Esophagus muscularis mucosa (tissue), 4 donors: Measurements from ENCODE around the gene ASB1. TPM values are rescaled to one million over a fixed set of nuclear protein-coding genes. Genes with fewer than 3 reads are reported as not detected.

Experiments used
- DNase-seq: peaks from one replicate; pipeline ENCODE4 v3.0.0-alpha.2; 2017; ENCODE audit errors: extremely low spot score
- H3K27ac ChIP-seq, 4 donors: fragments of 200-600 bp; sonication (generic); replicated peaks in 1 of 4; 1 replicate in 3 of 4; 2 replicates in 1 of 4; pipeline ENCODE4 v1.5.1; 2016 to 2019; ENCODE audit warnings: mild to moderate bottlenecking in 1 of 4
- H3K27me3 ChIP-seq, 4 donors: fragments of 200-600 bp; sonication (generic); one replicate each; pipeline versions ENCODE4 v1.5.1 to v1.6.0; 2016 to 2019
- H3K36me3 ChIP-seq, 4 donors: fragments of 200-600 bp; sonication (generic); one replicate each; pipeline ENCODE4 v1.5.1; 2016 to 2019
- H3K4me1 ChIP-seq, 4 donors: fragments of 200-600 bp; sonication (generic); one replicate each; pipeline ENCODE4 v1.5.1; 2016 to 2019
- H3K4me3 ChIP-seq, 4 donors: fragments of 200-600 bp; sonication (generic); 1 replicate in 2 of 4; 2 replicates in 2 of 4; pipeline ENCODE4 v1.5.1; 2016 to 2019; ENCODE audit warnings: mild to moderate bottlenecking in 4 of 4, moderate library complexity in 1 of 4
- H3K9me3 ChIP-seq, 4 donors: fragments of 200-600 bp; sonication (generic); 1 replicate in 3 of 4; 2 replicates in 1 of 4; pipeline ENCODE4 v1.5.1; 2016 to 2019
- EP300 ChIP-seq: sonication (generic); formaldehyde crosslinking; IDR thresholded peaks from one replicate; pipeline ENCODE4 v1.6.1; 2017; ENCODE audit warnings: antibody characterized with exemption
- POLR2A ChIP-seq: fragments of 450-650 bp; IDR thresholded peaks from one replicate; pipeline ENCODE4 v1.6.1; 2017; ENCODE audit warnings: antibody characterized with exemption, moderate library complexity, mild to moderate bottlenecking, low read depth
- POLR2AphosphoS5 ChIP-seq, 2 donors: sonication (generic); formaldehyde crosslinking; IDR thresholded peaks; one replicate each; pipeline ENCODE4 v1.6.1; 2017; ENCODE audit warnings: antibody characterized with exemption in 2 of 2
- WGBS: methylation state at CpG from one replicate; pipeline ENCODE4 v1.1.5; 2018; 5-methylcytosine and 5-hydroxymethylcytosine counted together
- intact Hi-C: fragments of 100-400 bp; cut with DNase I; formaldehyde crosslinking; loops from one replicate; pipeline ENCODE4 v1.15.1; 2023
- total RNA-seq, 4 donors: library from RNA; depleted of rRNA; stranded (reverse); fragments of >200 nt; gene quantifications; one replicate each; pipeline versions ENCODE4 v1.1.0 to v1.2.1, GENCODE V29; 2016
- TF ChIP-seq, protein P1 (sequence below), 3 experiments: fragments of 200-600 bp in 2 of 3; fragments of 450-650 bp in 1 of 3; sonication (generic) in 2 of 3; IDR thresholded peaks; one replicate each; pipeline ENCODE4 v1.5.1; 2017 to 2019; ENCODE audit warnings: antibody characterized with exemption in 3 of 3, mild to moderate bottlenecking in 2 of 3, moderate library complexity in 1 of 3

The ASB1 gene
- total RNA-seq, 4 donors from 2014 or later, result 19.9 to 42.1 (median 33.9) TPM

DNA sequence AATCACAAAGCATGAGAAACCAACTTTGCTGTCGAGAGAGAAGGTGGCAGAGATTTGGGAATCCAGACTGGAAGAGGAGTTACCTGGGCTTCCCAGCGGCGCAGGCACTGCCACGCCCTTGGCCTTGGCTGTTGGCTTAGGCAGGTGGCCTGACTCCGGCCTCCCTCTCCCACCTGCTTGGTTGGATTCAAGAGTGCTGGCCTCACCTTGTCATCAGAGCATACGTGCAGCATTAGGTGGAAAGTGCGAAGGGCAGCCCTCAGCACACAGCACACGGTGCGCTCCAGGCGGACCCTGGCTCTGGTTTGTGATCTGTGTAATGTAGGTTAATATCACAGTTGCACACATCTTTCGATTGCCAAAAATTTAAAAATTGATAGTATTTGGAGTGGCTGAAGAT, 19.2 kb upstream of the ASB1 start:
- no peak for DNase-seq
- WGBS, result 94% methylated on average over 11 of the region's 11 CpGs
- no peaks in the 10 kb centered on the region for H3K27me3 ChIP-seq
- no peaks in the 10 kb centered on the region for H3K4me1 ChIP-seq
- TF ChIP-seq, protein P1, sequence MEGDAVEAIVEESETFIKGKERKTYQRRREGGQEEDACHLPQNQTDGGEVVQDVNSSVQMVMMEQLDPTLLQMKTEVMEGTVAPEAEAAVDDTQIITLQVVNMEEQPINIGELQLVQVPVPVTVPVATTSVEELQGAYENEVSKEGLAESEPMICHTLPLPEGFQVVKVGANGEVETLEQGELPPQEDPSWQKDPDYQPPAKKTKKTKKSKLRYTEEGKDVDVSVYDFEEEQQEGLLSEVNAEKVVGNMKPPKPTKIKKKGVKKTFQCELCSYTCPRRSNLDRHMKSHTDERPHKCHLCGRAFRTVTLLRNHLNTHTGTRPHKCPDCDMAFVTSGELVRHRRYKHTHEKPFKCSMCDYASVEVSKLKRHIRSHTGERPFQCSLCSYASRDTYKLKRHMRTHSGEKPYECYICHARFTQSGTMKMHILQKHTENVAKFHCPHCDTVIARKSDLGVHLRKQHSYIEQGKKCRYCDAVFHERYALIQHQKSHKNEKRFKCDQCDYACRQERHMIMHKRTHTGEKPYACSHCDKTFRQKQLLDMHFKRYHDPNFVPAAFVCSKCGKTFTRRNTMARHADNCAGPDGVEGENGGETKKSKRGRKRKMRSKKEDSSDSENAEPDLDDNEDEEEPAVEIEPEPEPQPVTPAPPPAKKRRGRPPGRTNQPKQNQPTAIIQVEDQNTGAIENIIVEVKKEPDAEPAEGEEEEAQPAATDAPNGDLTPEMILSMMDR (IDR thresholded peaks at IDR 0.05), result no peak
- TF ChIP-seq POLR2A (no peak), POLR2AphosphoS5 (IDR thresholded peaks at IDR 0.05) (no peak), EP300 (no peak)
- no peaks in the 10 kb centered on the region for H3K9me3 ChIP-seq
- intact Hi-C loops, result no loop called here
- peaks cover 0 to 27% (median 8%) of the 10 kb centered on the region in 4 donors for H3K36me3 ChIP-seq
- H3K27ac ChIP-seq, result no peak overlapping the region
- no peak overlapping the region for H3K4me3 ChIP-seq

DNA sequence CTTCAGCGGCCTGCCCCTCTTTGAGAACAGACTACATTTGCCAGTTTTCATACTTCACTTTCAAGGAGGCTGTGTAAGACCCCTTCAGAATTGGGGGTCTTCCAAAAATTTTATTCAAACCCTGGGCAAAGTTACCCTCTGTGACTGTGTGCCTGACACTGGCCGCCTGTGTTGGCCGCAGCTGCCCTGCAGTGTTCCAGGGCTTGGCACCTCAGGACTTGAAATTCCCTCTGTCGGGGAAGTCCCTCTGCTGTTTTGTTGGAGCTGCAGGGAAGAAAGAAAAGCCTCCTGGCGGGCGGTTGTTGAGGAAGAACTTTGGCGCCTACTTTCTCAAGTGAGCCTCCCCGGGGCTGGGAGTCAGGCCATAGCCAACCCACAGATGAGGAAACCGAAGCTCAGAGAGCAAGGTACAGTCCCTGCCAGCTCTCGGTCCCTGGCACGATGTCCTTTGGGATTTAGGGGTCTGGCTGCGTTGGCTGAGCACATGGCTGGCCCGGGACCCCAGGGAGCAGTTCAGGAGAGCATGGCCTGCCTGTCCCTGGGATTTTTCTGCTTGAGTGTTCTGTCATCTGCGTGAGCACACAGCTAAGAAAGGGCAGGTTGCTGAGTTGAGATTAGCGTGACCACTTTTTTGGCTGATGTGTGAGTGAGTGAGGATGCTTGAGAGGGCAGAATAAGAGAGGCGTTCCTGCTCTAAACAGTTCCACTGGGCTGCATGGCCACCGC, 17.9 kb upstream of the ASB1 start:
- H3K4me3 ChIP-seq, result no peak overlapping the region
- no peaks in the 10 kb centered on the region for H3K27me3 ChIP-seq
- 89% methylated on average over 5 of the region's 17 CpGs for WGBS
- DNase-seq, result no peak
- no peaks in the 10 kb centered on the region for H3K9me3 ChIP-seq
- no peak for TF ChIP-seq EP300
- TF ChIP-seq, protein P1 (IDR thresholded peaks at IDR 0.05), result no peak
- TF ChIP-seq POLR2AphosphoS5 (IDR thresholded peaks at IDR 0.05), result no peak
- TF ChIP-seq POLR2A, result no peak
- intact Hi-C loops, result no loop called here
- H3K27ac ChIP-seq, result no peak overlapping the region
- H3K4me1 ChIP-seq, result no peaks in the 10 kb centered on the region
- H3K36me3 ChIP-seq, result peaks cover 0 to 22% (median 4%) of the 10 kb centered on the region in 4 donors

DNA sequence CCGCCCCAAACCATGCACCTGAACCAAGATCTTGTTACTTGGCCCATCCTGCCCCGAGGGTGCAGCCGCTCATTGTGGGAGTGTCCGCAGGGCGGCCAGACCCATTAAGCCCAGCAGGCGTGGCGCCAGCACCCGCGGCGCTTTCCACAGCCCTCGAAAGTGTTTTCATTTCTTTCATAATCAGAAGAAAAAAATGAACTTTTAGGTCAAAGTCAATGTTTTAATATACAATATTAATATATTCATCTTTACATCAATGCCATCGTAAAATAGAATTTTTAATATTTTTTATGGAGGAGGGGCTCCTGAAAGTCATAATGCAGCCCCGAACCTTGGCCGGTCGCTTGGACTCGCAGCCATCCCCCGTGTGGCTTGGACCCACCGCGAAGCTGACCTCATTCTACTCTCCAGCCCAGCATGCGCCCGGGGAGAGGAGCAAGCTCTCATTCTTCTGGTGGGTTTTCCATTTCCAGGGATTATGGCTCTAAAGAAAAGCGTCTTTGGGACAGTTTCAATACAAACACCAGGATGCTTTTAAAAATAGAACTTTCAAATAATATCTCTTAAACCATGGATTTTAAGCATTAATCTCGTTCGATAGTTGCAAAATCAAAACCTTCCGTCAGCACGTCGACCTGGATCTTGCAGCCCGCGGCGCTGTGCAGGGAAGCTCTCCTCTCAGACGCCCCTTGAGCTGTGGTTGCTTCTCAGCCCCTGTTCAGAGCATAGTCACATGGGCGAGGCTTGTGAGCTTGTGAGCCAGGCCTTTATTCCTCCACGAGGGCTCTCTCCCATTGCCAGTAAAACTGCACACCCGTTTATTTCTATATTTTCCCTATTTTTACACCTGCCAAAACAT, 17.2 kb upstream of the ASB1 start:
- 87% methylated on average over 34 of the region's 34 CpGs for WGBS
- DNase-seq, result no peak
- Histone ChIP-seq H3K4me3 (no peak overlapping the region), H3K36me3 (peaks cover 0 to 20% (median 3%) of the 10 kb centered on the region in 4 donors), H3K27me3 (no peaks in the 10 kb centered on the region), H3K4me1 (no peaks in the 10 kb centered on the region), H3K9me3 (no peaks in the 10 kb centered on the region), H3K27ac (no peak overlapping the region)
- intact Hi-C loops, result no loop called here
- TF ChIP-seq, protein P1 (IDR thresholded peaks at IDR 0.05), result no peak
- TF ChIP-seq EP300, result no peak
- no peak for TF ChIP-seq POLR2A
- no peak for TF ChIP-seq POLR2AphosphoS5 (IDR thresholded peaks at IDR 0.05)

DNA sequence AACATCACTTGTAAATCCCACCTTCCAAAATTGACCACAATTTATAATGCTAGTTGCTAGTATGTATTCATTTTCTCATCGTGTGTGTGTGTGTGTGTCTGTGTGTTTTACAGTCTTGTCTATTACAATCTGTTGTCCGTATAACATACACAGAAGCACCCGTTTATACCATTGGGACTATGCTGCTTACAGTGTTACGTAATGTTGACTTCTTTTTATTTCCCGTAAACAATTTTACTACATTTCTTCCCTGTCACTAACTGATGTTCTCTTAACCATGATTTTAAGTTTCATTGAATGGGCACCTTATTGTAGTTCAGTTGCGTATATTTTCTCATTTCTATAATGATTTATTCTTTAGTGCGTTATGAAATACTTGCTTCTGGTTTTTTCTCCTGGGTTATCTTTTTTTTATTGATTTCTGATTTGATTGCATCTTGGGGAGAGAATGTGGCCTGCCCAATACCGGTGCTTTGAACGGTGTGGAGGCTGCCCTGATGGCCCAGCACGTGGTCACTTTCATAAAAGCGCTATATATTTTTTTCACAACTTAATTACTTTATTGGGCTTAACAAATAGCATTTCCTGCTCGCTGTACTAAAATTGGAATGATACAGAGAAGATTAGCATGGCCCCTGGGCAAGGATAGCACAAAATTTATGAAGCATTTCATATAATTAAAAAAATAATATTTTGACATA, 14.5 kb upstream of the ASB1 start:
- Histone ChIP-seq H3K27ac (no peak overlapping the region), H3K4me3 (no peak overlapping the region), H3K4me1 (no peaks in the 10 kb centered on the region), H3K36me3 (peaks cover 0 to 13% (median 3%) of the 10 kb centered on the region in 4 donors), H3K27me3 (no peaks in the 10 kb centered on the region), H3K9me3 (no peaks in the 10 kb centered on the region)
- no peak for TF ChIP-seq POLR2A
- TF ChIP-seq, protein P1 (IDR thresholded peaks at IDR 0.05), result no peak
- no peak for TF ChIP-seq EP300
- no peak for TF ChIP-seq POLR2AphosphoS5 (IDR thresholded peaks at IDR 0.05)
- intact Hi-C loops, result no loop called here
- no peak for DNase-seq
- WGBS, result 91% methylated on average over 12 of the region's 12 CpGs
